Suppressor macrophage (primary cell): ENCODE results near the gene NCCRP1.

ENCODE experiments used
- DNase-seq, 4 experiments: peaks; one replicate each; pipeline ENCODE4 v3.0.0-alpha.2; 2020 to 2022

NCCRP1 gene

DNA sequence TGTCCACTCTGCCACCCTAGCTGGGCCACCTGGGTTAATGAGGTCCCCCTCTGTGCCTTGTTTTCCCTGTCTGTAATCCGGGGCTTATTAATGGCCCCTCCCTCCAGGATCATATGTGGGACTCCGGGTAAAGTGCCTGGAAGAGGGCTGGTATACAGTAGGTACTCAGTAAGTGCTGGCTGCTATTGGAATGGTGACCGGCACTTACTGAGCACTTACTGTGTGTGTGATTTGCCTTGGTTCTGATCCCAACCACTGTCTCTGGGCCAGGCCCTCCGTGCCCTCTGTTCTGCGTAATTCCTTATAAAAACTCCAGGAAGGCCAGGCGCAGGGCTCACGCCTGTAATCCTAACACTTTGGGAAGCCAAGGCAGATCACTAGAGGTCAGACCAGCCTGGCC, 30.9 kb upstream of the NCCRP1 start:
- DNase-seq = no peak

DNA sequence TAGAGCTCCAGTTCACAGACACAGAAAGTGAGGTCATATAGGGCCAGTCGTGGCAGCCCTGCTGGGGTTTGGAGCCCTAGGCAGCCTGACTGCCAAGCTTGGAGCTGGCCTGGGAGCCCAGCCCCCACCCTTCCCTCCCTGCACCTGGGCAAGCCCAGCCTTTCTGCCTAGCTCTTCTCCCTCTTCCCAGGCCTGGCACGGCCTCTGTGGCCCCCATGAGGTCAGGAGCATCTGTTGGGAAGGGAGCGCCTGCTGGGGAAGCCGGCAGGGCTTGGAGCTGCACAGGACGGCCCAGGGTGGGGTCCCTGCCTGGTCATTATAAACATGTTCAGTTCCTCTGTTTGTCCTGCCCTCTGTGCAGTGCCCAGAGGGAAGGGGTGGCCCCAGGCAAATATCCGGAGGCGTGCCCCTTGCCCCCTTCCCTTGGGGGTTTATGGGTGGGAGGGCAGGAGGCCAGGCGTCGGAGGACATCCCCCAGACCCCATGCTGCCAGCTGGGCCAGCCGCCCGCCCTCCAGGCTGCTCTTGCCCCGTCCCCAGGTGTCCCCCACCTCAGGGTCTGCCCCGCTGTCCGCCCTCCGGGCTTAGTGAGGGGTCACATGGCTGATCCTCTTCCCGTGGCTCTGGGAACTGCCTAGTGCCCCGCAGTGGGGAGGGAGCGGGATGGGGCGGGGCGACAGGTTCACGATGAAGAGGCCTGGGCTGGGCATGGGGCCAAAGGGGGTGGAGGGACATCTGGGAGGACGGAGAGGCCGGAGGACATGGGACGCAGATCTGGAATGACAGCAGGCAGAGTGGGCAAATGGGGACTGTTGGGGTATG, 30.0 kb upstream of the NCCRP1 start:
- no peak for DNase-seq

DNA sequence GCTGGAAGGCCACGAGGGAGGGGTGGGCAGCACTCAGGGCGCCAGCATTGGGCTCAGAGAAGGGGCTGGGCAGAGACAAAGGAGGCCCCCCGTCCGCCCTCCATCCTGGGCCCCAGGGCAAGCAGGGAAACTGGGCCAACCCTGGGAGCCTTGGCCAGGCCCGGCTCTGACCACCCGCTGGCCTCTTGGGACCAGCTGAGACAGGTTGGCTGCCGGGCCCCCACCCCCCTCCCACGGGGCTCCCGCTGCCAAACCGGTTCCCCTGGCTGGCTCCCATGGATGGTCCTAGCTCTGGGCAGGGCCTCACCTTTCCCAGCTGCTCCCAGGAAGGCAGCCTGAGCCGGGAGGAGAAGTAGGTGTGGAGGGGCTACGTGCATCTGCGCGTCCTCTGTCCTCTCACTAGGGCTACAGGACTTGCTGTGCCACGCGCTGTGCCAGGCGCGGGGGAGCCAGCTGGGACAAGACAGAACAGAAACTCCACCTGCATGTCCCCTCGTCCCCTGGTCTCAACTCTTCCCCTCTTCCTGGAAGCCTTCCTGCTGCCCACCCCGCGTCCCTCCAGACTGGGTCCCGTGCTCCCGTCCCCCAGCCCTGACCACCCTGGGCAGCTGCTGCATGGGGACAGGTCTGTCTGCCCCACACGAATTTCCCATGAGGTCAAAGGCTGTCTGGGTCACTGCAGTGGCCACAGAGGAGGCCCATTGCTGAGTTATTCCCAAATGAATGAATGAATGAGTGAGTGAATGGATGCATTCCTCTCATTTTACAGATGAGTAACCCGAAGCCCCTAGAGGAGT, 29.1 kb upstream of the NCCRP1 start:
- DNase-seq = no peak

DNA sequence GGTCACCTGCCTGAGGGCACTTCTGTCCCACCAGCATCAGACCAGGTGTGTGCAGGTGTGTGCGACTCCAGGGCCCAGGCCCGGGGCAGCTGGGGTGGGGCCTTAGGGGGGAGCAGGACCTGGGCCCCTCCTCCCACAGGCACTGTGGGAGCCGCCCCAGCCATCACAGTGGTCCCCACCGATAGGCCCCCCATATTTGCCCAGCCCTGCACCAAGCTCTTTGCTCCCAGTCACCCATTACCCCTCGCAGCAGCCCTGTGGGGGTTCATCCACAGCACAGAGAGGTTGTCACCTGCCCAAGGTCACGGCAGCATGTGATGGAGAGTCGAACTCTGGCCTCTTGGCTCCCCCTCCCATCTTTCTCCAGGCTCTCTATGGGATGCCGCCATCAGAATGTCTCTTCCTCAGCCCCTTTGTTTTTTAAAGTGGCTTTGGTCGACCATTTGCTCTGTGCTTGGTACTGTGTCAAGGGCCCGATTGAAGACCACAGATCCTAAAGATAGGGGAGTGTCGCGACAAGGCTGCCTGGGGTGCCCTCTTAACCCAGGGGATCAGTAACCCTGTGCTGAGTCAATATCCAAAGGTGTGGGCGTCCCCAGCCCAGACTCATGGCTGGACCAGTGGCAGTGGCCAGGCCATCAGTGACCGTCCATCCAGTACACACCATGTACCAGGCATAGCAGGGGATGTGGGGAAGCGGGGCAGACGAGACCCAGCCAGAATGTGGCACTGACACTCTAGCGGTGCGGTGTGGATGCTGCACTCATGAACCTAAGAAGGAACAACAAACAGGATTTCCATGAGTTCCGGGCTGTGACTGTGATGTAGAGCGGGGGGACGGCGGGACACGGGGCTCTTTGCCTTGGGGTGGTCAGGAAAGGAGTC, 28.3 kb upstream of the NCCRP1 start:
- no peak for DNase-seq

DNA sequence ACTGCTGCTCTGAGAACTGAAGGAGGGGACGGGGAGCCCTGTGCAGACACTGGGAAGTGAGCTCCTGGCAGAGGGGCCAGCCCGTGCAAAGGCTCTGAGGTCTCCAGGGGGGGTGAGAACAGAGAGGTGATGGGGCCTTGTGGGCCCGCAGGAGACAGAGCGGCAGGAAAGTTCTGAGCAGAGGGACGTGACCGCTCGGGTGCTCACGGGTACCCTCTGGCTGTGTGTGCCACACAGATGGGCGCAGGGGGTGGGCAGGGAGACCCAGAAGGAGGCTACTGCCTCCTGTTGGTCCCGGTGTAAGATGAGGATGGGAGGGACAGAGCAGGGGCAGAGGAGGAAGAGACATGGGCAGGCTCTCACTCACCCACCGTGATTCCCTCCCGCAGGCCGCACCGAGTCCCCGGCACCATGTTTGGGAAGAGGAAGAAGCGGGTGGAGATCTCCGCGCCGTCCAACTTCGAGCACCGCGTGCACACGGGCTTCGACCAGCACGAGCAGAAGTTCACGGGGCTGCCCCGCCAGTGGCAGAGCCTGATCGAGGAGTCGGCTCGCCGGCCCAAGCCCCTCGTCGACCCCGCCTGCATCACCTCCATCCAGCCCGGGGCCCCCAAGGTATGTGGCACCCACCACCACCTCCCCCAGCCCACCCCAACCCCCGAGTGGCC, 27.5 kb upstream of the NCCRP1 start:
- no peak for DNase-seq

DNA sequence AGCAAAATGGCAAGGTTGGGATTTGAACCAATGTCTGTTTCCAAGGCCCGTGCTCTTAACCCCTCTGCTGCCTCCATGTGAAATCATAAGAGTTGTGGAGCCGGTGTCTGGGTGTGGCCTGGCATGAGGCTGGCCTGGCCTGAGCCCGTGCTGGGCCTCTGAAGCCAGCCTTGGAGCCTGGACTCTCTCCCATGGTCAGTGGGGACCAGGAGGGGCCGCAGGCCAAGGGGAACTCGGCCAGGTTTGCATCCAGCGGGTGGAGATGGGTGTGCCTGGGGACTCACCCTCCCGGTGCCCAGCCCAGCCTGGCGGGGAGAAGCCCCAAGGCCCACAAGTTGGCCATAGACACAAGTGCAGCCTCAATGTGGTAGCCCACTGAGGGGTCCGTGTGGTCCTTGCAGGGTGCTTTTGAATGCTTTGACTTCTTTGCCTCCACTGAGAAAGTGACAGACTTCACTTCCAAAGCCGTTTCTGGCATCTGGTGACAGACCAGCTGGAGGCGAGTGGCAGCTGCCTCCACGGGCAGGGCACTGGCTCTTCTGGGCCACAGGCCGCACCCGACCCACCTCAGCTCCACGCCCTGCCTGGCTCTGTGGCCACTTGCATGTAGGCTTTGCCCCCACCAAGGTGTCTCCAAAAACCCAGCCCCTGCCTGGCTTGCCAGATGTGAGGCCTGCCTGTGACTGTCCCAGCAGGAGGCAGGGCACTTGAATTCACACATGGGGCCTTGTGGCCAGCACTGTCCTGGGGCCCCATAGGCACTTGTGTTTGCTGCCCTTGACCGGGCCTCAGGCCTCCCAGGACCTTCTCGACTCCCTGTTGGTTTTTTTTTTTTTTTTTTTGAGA, 26.2 kb upstream of the NCCRP1 start:
- no peak for DNase-seq

DNA sequence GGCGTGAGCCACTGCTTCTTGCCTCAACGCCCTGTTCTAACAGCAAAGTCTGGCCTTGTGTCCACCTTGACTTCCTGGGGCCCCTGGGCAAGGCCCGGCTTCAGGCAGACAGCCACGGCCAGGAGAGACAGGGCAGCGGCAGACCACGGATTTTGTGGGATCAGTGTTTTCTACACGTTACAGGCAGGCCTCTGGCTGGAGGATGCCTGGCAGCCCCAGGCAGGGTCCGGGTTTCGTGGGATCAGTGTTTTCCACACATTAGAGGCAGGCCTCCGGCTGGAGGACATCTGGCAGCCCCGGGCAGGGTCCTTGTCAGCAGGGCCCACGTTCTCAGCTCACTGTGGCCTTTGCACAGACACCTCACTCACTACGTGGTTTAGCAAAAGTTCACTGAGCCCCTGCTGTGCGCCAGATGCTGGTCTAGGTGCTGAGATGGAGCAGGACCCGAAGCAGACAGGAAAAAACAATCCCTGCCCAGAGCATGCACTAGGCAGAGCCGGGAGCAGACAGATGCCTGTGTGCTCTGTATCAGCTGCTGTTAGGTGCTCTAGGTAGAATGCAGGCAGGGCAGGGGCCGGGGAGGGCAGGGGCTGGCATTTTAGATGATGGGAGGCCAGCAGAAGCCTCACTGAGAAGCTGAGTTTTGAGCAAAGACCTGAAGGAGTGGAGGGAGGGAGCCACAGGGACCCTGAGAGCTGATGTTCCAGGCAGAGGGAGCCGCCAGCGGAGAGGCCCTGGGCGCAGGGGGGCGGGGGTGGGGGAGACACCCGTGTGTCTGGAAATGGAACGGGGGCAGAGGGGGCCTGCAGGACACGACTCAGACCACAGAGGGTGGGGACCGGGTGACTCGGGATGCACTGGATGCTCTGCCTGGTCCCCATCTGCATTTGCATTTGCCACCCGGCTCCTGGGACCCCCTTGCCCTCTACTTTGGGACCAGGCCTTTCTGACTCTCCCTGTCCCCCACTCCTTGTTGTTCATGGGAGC, 25.0 kb upstream of the NCCRP1 start:
- no peak for DNase-seq

DNA sequence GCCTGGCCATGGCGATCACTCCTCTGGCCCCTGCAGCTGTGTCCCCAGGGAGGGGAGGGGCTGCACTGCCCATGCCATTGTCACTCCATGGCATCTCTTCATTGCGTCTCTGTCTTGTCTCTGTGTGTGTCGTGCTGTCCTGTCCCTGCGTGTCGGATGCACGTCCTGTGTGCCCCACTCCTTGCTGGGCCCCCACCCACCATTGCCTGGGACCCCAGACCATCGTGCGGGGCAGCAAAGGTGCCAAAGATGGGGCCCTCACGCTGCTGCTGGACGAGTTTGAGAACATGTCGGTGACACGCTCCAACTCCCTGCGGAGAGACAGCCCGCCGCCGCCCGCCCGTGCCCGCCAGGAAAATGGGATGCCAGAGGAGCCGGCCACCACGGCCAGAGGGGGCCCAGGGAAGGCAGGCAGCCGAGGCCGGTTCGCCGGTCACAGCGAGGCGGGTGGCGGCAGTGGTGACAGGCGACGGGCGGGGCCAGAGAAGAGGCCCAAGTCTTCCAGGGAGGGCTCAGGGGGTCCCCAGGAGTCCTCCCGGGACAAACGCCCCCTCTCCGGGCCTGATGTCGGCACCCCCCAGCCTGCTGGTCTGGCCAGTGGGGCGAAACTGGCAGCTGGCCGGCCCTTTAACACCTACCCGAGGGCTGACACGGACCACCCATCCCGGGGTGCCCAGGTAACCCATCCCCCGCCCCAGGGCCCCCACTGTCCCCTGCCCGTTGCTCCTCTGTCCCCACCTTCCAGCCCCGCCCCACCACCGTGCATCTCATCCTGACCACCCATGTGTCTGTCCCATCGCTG, 23.9 kb upstream of the NCCRP1 start:
- no peak for DNase-seq

DNA sequence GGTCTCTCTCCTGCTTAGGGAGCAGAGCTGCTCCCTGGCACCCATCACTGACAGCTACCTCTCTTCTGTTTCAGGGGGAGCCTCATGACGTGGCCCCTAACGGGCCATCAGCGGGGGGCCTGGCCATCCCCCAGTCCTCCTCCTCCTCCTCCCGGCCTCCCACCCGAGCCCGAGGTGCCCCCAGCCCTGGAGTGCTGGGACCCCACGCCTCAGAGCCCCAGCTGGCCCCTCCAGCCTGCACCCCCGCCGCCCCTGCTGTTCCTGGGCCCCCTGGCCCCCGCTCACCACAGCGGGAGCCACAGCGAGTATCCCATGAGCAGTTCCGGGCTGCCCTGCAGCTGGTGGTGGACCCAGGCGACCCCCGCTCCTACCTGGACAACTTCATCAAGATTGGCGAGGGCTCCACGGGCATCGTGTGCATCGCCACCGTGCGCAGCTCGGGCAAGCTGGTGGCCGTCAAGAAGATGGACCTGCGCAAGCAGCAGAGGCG, 23.2 kb upstream of the NCCRP1 start:
- no peak for DNase-seq

DNA sequence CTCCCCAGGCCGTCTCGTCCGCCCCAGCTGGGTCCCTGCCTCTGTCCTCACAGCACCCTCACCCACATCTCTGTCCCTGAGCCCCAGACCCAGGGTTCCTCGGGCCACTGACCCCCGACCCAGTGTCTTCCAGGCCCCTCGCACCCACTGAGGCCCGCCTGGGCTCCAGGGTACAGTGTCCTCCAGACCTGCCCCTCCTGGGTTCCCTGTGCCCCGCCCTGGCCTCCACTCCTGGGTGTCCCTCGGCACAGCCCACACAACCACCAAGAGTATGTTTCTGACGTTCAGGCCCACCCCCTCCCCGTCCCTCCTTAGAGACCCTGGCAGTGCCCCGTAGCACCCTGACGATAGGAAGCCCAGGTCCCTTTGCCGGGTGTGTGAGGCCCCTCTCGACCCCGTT, 22.6 kb upstream of the NCCRP1 start:
- DNase-seq = no peak

DNA sequence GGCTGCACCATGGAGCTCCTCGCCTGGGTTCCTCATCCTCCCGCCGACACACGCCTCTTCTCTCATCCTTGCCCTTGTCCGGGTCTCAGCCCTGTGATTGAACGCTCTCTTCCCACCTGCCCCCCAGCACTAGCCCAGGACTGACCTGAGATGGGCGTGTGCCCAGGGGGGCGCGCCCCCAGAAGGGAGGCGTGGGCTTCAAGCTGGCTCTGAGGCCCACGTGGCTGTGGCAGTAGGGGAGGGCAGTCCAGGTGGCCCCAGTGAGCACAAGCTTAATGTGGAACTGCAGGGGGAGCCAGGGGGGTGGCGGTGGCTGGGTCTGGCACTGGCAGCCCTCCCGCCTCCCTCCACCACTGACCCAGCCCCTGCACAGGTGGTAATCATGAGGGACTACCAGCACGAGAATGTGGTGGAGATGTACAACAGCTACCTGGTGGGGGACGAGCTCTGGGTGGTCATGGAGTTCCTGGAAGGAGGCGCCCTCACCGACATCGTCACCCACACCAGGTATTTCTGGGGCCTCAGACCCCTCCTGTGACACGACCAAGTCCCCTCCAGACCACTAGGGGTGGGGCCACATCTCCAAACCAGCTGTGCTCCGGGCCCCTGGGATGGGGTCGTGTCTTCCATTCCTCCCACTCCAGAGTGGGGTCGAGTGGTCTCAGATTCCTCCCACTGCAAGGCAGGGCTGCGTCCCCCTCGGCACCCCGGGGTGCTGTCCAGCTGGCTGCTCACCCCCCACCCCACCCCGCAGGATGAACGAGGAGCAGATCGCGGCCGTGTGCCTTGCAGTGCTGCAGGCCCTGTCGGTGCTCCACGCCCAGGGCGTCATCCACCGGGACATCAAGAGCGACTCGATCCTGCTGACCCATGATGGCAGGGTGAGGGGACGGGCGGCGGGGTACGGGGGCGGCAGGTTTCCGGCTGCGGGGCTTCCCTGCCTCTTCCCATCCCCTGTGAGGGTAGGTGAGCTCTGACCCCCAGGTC, 21.9 kb upstream of the NCCRP1 start:
- no peak for DNase-seq

DNA sequence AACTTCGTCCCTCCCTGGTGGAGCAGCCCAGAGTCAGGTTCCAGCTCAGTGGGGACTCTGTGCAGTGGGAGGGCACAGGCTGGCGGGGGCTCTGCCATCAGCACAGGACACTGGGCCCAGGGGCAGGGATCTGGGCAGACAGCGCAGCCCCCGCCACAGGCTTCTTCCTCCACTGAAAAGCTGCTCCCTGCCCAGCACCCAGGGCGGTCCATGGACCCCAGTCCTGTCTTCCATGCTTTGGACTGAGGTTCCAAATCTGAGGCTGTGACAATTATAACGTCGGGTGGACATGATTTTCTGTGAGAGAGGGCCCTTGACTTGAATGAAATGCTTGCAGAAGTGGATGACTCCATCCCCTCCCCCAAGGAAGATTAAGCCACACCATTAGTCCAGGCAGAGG, 21.2 kb upstream of the NCCRP1 start:
- DNase-seq = no peak

DNA sequence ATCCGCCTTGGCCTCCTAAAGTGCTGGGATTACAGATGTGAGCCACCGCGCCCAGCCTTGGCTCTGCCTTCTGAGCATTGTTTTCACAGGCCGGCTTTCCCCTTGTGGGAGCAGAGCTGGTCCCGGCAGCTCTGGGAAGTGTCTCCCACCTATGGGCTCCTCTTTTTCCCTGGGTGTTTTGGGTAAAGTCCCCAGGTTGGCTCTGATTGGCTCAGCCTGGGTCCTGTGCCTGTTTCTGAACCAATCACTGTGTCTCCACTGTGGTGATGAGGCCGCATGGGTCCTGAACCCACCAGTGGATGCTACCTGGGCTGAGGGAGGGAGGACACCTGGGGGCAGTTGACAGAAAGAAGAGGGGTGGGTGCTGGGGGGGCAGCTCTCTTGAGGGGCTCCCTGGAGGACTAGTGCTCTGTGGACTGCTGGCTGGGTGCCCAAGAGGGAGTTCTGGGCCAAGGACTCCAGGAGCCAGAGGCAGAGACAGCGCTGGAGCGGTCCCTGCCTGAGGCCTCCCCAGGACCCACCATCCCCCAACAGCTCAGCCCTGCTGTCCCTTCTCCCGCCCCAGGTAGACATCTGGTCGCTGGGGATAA, 19.6 kb upstream of the NCCRP1 start:
- DNase-seq = no peak

DNA sequence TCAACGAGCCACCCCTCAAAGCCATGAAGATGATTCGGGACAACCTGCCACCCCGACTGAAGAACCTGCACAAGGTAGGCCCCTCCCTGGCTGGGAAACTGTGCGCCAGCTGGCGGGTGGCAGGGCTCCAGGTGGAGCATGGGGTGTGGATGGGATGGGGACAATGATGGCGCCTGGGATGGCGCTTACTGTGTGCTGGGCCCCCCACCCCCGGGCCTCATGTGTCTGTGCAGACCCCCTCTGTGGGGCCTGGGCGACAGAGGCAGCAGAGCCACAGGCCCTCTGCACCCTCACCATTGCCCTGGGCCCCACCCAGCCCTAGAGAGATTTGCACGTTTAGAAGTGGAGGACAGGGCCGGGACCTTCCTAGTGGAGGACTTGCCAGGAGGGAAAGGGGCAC, 19.0 kb upstream of the NCCRP1 start:
- no peak for DNase-seq

DNA sequence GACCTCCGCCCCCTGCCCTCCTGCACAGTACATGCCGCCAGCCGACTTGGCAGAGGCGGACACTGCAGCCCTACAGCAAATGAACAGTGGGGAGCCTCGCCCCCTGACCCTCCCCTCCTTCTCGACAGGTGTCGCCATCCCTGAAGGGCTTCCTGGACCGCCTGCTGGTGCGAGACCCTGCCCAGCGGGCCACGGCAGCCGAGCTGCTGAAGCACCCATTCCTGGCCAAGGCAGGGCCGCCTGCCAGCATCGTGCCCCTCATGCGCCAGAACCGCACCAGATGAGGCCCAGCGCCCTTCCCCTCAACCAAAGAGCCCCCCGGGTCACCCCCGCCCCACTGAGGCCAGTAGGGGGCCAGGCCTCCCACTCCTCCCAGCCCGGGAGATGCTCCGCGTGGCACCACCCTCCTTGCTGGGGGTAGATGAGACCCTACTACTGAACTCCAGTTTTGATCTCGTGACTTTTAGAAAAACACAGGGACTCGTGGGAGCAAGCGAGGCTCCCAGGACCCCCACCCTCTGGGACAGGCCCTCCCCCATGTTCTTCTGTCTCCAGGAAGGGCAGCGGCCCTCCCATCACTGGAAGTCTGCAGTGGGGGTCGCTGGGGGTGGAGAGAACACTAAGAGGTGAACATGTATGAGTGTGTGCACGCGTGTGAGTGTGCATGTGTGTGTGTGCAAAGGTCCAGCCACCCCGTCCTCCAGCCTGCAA, 18.3 kb upstream of the NCCRP1 start:
- DNase-seq = no peak

DNA sequence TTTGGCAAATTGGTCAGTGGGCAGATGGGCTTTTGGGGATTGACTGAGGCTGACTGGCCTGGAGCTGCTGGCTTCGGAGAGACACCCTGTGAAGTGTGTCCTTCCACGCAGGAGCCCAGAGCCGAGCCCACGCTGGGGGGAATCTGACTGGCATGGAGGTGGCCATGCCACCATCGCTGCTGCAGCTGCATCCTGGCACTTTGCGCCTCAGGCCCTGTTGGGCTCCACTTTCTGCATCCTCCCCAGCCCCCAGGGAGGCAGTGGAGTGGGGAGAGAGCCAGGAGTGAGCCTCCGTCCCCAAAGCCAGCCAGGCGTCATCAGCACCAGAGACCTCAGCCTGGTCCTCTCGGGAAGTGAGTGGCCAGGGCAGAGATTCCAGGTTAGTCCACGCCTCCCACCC, 17.0 kb upstream of the NCCRP1 start:
- no peak for DNase-seq

DNA sequence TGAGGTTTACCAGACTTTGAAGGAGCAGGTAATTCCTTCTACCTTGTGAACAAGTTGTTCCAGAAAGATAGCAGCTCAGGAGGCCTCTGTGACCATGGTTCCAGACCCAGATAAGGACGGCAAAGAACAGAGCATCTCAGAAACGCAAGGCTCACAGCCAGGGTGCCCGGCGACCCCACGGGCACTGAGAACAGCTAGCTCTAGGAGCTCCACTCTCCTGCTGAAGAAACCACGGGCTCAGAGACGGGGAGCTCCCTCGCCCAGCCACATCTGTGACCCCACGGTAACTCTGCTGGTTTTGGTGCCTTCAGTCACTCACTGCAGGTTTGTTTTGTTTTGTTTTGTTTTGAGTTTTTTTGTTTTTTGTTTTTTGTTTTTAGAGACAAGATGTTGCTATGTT, 16.0 kb upstream of the NCCRP1 start:
- DNase-seq = no peak
